Measurements from ENCODE around the gene GLRX5.

GLRX5 gene

DNA sequence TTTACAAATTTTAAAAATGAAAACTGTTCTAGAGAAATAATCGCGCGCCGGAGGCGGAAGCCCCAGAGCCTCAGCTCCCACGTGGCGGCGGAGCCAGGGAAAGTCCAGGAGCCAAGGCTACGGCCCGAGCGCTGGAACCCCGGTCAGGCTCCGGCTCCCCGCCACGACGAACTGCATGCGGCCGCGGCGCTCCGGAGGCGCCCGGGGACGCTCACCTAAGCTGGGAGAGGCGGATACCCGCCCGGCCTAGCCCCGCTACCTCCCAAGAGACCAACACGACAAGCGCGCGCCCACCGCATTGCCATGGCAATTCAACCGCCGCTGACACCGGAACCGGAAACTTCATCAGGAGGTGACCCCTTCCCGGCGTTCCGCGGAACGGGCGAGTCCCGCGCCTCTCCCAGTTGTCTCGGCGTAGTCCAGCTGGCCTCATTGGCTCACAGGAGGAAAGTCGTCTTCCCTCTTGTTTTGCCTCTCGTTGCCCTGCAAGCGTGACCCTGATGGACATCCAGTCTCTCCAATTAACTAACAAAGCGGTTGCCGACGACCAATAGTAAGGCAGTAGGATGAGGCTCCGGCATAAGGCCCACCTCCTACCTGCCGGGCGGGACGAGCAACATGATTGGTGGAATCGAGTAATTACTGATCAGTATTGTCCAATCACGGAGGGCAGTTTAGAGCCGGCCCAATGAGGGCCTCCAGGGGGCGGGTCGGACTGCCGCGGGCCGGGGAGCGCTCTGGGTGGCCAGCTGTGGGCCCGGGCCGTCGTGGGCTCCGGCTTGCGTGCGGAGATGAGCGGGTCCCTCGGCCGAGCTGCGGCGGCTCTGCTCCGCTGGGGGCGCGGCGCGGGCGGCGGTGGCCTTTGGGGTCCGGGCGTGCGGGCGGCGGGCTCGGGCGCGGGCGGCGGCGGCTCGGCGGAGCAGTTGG is at the start of gene GLRX5:
TSS of gene GLRX5 (plus strand) at position 752 of the 927 bp plus-strand sequence. CDS start at position 792, 40 bp downstream.
- DNase-seq: peak; percentile 100

DNA sequence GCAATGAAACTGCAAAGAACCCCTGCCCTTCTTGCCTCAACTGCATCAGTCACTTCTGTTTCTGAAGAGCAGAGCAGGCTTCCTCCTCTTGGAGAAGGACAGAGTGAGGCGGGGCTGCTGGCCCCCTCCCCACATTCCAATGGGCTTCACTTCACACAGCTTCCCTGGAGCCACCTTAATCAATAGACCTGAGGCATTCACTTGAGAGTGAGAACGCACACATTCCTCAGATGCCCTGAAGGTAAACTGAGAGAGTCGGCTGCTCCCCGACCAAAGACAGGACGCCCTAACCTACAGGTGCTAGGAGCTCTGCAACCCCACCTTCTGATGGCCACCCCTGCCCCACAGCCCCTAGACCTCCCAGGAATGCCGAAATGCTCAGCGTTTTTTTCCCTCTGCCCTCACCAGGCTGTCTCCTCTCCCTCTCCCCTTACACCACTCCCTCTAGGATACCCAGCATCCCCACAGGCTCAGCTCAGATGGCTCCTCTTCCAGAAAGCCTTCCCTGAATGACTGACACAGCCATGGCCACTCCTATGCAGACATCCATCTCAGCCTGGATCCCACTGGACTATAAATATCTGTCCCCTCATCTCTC is 49.5 kb upstream of the GLRX5 start:
- no peak for DNase-seq

GRCh38 chr14:95486875-95487668 is 47.8 kb upstream of the GLRX5 start:
- no peak for DNase-seq

DNA sequence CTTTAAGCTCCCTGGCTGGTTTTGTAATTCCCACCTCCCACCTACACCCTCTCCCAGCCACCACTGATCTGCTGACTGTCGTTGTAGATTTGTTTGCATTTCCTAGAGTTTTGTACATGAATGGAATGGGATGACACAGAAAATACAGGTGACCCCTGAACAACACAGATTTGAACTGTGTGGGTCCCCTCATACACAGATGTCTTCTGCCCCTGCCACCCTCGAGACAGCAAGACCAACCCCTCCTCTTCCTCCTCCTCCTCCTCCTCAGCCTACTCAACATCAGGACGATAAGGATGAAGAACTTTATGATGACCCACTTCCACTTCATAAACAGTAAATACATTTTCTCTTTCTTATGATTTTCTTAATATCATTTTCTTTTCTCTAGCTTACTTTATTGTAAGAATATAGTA is 47.2 kb upstream of the GLRX5 start:
- DNase-seq: no peak

GRCh38 chr14:95488376-95489213 is 46.3 kb upstream of the GLRX5 start:
- no peak for DNase-seq

- DNase-seq: no peak
Measured at GRCh38 chr14:95489214-95490137, 45.4 kb upstream of the GLRX5 start.

DNA sequence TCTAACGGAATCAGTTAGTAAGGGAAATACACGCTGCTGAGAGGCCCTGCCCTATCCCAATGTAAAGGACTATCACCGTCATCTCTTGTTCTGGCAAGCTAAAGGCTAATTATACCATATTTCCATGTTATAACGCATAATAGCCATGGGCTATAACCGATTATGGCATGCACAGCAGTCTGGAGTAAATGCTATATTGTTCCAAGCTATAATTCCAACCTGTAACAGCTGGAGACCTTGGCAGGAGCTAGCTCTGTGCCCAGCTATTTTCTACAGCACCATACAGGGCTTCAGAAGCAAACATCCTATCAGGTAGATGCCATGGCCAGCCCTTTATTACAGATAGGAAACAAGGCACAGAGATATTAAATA is 44.7 kb upstream of the GLRX5 start:
- DNase-seq: peak; percentile 88

GRCh38 chr14:95490727-95491451 is 44.0 kb upstream of the GLRX5 start:
- DNase-seq: no peak

DNA sequence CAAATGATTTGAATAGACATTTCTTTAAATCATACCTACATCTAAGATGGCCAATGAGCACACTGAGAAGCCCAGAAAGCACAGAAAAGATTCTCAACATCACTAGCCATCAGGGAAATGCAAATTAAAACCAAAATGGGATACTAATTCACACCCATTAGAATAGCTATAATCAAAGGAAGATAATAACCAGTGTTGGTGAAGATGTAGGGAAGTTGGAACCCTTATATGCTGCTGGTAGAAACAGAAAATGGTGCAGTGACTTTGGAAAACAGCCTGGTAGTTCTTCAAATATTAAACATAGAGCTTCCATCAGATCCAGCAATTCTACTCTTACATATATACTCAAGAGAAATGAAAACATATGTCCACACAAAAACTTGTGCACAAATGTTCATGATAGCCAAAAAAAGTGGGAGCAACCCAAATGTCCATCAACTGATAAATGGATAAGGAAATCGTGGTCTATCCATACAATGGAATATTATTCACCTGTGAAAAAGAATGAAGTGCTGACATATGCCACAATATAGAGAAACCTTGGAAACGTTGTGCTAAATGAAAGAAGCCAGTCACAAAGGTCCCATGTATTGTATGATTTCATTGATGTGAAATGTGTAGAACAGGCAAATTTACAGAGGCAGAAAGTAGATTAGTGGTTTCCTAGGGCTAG is 42.8 kb upstream of the GLRX5 start:
- DNase-seq: no peak

DNA sequence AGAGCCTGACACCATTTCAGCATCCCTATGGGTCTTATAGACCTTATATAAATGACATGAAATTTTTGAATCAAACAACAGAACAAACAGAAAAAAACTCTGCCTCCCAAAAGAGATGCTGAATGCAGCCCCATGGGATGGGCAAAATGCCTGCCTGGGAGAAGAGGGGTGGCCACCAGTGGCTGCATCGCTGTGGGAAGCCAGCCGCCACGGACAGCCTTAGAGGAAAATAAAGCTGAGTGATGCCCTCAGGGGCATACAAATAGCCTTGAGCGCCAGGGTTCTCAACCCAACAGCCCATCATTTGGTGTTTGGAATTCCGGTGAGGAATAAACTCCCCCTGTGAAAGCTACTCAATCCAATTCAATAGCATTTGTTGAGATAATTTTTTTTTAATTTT is 41.3 kb upstream of the GLRX5 start:
- DNase-seq: no peak

GRCh38 chr14:95493976-95494375 is 40.9 kb upstream of the GLRX5 start:
- no peak for DNase-seq

GRCh38 chr14:95494456-95494855 is 40.4 kb upstream of the GLRX5 start:
- DNase-seq: no peak

- no peak for DNase-seq
Measured at GRCh38 chr14:95495076-95495475, 39.8 kb upstream of the GLRX5 start.

DNA sequence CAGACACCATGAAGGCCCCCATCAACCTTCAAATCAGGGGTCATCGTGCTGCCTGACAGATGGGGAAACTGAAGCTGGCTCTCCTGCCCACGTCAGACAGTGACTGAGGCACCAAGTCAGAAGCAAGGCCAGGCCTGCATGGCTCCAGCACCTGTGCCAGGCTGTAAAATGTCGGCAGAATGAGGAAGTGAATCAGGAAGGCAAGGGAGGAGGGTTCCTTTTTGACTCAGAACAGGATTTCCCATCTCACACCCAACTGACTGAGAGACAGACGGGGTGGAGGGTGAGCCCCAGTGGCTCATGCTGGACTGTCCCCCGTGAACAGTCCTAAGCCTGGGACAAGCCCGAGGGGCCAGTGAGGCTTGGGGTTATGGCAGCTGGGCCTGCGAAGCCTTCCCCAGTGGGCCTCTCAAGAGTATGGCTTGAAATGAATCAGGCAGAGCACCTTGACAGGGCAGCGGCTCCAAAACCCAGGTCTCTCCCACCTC is 39.3 kb upstream of the GLRX5 start:
- no peak for DNase-seq

DNA sequence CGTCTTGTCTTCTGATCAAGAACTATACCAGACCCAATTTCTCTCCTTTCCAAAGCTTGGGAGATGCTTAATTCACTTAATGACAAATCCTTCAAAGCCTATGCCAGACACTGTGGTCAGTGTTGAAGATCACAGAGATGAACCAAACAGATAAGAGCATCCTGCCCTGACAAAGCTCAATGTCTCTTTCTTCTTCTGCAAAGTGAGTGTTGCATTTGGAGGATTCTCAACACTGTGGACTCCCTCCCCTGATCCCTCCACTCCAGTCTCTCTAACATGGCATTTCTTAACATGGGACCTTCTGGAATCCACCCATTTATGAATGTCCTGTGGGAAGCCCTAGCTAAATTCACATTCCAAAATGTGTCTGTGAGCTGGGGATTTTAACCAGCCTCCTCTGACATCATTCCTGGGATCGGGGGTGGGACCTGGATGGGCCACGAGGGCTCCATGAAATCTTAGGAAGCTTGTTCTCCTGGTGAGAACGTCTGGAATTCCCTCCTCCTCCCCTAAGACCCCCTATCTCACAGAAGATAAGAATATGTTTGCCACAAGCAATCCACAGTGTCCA is 38.7 kb upstream of the GLRX5 start:
- no peak for DNase-seq

DNA sequence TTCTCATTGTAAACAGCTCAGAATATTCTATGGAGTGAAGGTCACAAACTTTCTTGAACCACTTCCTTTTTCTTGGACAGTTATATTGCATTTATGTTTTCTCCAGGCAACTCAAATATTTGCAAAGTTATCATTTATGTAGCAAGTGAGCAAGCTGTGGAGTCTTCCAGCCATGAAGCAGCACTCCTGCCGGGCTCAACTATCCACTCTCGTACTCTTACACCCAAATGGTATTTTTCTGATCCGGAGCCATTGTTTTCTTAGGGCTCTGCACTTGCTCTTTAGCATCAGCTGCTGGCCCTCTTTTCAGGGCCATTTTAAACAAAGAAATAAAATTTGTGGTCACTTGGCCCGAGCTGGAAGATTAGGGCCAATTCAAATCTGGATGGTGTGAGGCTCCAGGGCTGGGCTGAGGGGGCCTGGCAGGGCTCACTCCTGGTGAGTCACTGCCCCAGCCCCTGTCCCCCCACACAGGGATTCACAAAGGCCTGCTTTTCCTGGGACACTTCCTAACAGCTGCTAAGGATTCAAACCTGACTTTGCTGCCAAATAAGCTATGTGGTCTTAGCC is 38.1 kb upstream of the GLRX5 start:
- no peak for DNase-seq

DNA sequence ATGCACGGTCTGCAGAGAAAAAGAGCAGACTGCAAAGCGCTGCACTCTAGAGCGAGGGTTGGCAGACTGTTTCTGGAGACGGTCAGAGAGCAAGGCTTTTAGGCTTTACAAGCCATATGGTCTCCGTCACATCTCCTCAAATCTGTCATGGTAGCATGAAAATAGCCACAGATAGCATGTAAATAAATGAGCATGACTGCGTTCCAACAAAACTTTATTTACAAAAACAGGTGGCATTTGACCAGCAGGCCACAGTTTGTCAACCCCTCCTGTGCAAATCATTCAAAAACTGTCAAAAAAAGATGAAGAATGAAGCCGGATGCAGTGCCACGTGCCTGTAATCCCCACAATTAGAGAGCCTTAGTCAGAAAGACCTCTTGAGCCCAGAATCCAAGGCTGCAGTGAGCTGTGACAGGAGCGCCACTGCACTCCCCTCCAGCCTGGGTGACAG is 37.3 kb upstream of the GLRX5 start:
- DNase-seq: no peak

DNA sequence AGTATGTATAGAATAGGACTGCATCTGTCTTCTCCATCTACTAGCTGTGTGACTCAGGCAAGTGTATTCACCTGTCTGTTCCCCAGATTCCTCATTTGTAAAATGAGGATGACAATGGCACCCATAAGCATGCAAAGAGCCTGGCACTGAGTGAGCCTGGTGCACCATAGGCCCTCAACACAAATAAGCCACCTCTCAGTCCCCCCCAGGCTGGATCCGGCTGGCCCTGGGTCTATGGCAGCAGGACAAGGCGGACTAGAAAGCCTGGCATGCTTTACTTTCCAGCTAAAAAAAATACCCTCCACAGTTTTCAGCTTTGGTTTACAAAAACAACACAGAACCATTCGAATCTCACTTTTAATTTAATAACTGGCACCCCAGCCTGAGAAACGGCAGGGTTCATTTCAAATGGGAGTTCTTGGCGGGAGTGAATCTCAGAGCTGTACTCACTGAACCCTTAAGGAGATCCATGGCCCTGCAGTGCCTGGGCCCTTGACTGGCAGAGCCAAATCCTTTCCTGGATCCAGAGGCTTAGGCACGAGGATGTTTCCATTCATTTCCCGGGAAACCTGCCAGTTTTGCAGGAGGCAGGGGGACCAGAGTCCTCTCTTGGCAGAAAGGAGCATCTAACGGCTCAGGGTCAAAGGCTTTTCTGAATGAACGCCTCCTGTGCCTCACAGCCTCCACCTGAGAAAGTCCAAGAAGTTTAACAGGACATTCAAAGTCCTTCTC is 36.1 kb upstream of the GLRX5 start:
- DNase-seq: no peak
